ENCODE data around the gene MBOAT1. TPM values are rescaled to one million over a fixed set of nuclear protein-coding genes. Genes with fewer than 3 reads are reported as not detected.

The MBOAT1 gene
- total and polyA plus RNA-seq, 2 of the 13 experiments (the other 11 are each of a cell fraction or from before 2014, with no cell fraction given): not detected

- no peak for TF ChIP-seq GLMP (CRISPR knock-in tag; IDR thresholded peaks at IDR 0.05; ENCODE audit: borderline replicate concordance)
Observed at GRCh38 chr6:20172842-20173456, 39.3 kb downstream of the MBOAT1 start (continued).

GRCh38 chr6:20170455-20171148 lies 41.7 kb downstream of the MBOAT1 start:
- no TSS peak for BruUV-seq (replicated peaks)
- ChIA-PET CTCF (ENCODE audit: low intra/inter-chr PET ratio, low total read pairs) (no interaction called here), POLR2A (no interaction called here)
- WGBS (ENCODE audit: low lambda C conversion rate): 29% methylated on average over 4 of the region's 4 CpGs
- no peak overlapping the region for H3K27ac ChIP-seq (ENCODE audit: extremely low read length, insufficient read depth, low read length)
- peaks cover 0 to 2% of the 10 kb centered on the region in 2 experiments; a peak in 1 of 5 replicates for H3K27me3 ChIP-seq (ENCODE audit: control insufficient read depth in 1 of 2, insufficient read depth in 2 of 2, low read length in 2 of 2)
- no peak for FAIRE-seq
- H3K9ac ChIP-seq (ENCODE audit: insufficient read depth, low read depth, low read length): no peak overlapping the region
- no peak overlapping the region for H3K4me2 ChIP-seq (ENCODE audit: low read depth, low read length)
- H3K4me1 ChIP-seq (ENCODE audit: insufficient read depth, low read length): no peaks in the 10 kb centered on the region
- DNase-seq (ENCODE audit: low spot score): no peak
- H3K36me3 ChIP-seq (replicated peaks in 1 of 2; ENCODE audit: control insufficient read depth in 1 of 2, insufficient read depth in 2 of 2, low read length in 2 of 2): no peaks in the 10 kb centered on the region
- in situ Hi-C loops (cut with HindIII; ENCODE audit: extremely low pct_ligation_motif_present, low pct_unique_long_range_greater_than_20kb) (no loop called here), intact Hi-C loops (cut with micrococcal nuclease; ENCODE audit: unreplicated experiment) (no loop called here)
- no peaks in the 10 kb centered on the region for H3K9me3 ChIP-seq (ENCODE audit: low read length)
- no peak for ATAC-seq
- H3K4me3 ChIP-seq (replicated peaks in 1 of 3; ENCODE audit: insufficient read depth in 1 of 3, low read depth in 2 of 3, low read length in 3 of 3): no peak overlapping the region
- no peaks in the 10 kb centered on the region for H3K79me2 ChIP-seq (ENCODE audit: insufficient read depth, low read length)
- H2AFZ ChIP-seq (ENCODE audit: low read length): no peak overlapping the region
- no peaks in the 10 kb centered on the region for H4K20me1 ChIP-seq (ENCODE audit: insufficient read depth, low read length)
- TF ChIP-seq DPF2 (CRISPR knock-in tag; IDR thresholded peaks at IDR 0.05; ENCODE audit: borderline replicate concordance, low read depth) (no peak), TIGD3 (CRISPR knock-in tag; IDR thresholded peaks at IDR 0.05; ENCODE audit: borderline replicate concordance) (no peak), KLF12 (CRISPR knock-in tag; IDR thresholded peaks at IDR 0.05; ENCODE audit: borderline replicate concordance) (no peak), ZSCAN12 (CRISPR knock-in tag; IDR thresholded peaks at IDR 0.05) (no peak), CENPBD1 (CRISPR knock-in tag; IDR thresholded peaks at IDR 0.05; ENCODE audit: borderline replicate concordance, low read depth) (no peak), ZNF547 (CRISPR knock-in tag; IDR thresholded peaks at IDR 0.05) (no peak), TCF7 (IDR thresholded peaks at IDR 0.05; ENCODE audit: low read depth) (no peak), KMT2B (CRISPR knock-in tag; IDR thresholded peaks at IDR 0.05) (no peak), MED8 (CRISPR knock-in tag; IDR thresholded peaks at IDR 0.05; ENCODE audit: insufficient replicate concordance) (no peak), ZFP91 (CRISPR knock-in tag; IDR thresholded peaks at IDR 0.05; ENCODE audit: borderline replicate concordance) (no peak), ZNF556 (CRISPR knock-in tag; IDR thresholded peaks at IDR 0.05; ENCODE audit: borderline replicate concordance) (no peak), SOX5 (CRISPR knock-in tag; IDR thresholded peaks at IDR 0.05; ENCODE audit: borderline replicate concordance) (no peak), CHD2 (IDR thresholded peaks at IDR 0.05; ENCODE audit: low read depth, low read length) (no peak), ZBTB46 (CRISPR knock-in tag; IDR thresholded peaks at IDR 0.05; ENCODE audit: borderline replicate concordance) (no peak)

Data from HepG2 (cell line).